Mesothelial cell of epicardium (in vitro differentiated cells): ENCODE data around the gene BUD23. TPM values are rescaled to one million over a fixed set of nuclear protein-coding genes. Genes with fewer than 3 reads are reported as not detected.

Experiments used
- DNase-seq, 2 experiments: peaks; one replicate each; pipeline ENCODE4 v3.0.0; 2021; ENCODE audit warnings: low spot score in 2 of 2; ENCODE audit not compliant: unreplicated experiment in 2 of 2
- H3K27ac Mint-ChIP-seq: 2 replicates; pipeline ENCODE4 v1.8.0; 2021; ENCODE audit warnings: mixed read lengths
- H3K27me3 Mint-ChIP-seq: 2 replicates; pipeline ENCODE4 v1.8.0; 2021; ENCODE audit warnings: low read depth, mixed read lengths
- H3K36me3 Mint-ChIP-seq: 2 replicates; pipeline ENCODE4 v1.8.0; 2021; ENCODE audit warnings: mixed read lengths
- H3K4me1 Mint-ChIP-seq: 2 replicates; pipeline ENCODE4 v1.8.0; 2021; ENCODE audit warnings: mixed read lengths
- H3K4me3 Mint-ChIP-seq: 2 replicates; pipeline ENCODE4 v1.8.0; 2021; ENCODE audit warnings: mild to moderate bottlenecking, moderate library complexity, mixed read lengths
- H3K9me3 Mint-ChIP-seq: 2 replicates; pipeline ENCODE4 v1.8.0; 2021; ENCODE audit warnings: mixed read lengths
- total RNA-seq: library from RNA; stranded (reverse); gene quantifications from 3 replicates; pipeline ENCODE4 v1.2.1, GENCODE V29; 2021
- TF ChIP-seq, protein P1 (sequence below): fragments of 200-600 bp; sonication (generic); IDR thresholded peaks from one replicate; pipeline ENCODE4 v1.5.0; 2021; ENCODE audit warnings: antibody characterized with exemption; ENCODE audit not compliant: unreplicated experiment

The BUD23 gene
- total RNA-seq, 1 donor from 2014 or later, result 69.1 TPM

- Mint-ChIP-seq H3K9me3 (no peaks in the 10 kb centered on the region), H3K27me3 (no peaks in the 10 kb centered on the region), H3K4me1 (peaks cover 26% of the 10 kb centered on the region), H3K4me3 (no peak overlapping the region), H3K36me3 (peaks cover 19% of the 10 kb centered on the region), H3K27ac (no peak overlapping the region)
- DNase-seq, result no peak
- TF ChIP-seq, protein P1, sequence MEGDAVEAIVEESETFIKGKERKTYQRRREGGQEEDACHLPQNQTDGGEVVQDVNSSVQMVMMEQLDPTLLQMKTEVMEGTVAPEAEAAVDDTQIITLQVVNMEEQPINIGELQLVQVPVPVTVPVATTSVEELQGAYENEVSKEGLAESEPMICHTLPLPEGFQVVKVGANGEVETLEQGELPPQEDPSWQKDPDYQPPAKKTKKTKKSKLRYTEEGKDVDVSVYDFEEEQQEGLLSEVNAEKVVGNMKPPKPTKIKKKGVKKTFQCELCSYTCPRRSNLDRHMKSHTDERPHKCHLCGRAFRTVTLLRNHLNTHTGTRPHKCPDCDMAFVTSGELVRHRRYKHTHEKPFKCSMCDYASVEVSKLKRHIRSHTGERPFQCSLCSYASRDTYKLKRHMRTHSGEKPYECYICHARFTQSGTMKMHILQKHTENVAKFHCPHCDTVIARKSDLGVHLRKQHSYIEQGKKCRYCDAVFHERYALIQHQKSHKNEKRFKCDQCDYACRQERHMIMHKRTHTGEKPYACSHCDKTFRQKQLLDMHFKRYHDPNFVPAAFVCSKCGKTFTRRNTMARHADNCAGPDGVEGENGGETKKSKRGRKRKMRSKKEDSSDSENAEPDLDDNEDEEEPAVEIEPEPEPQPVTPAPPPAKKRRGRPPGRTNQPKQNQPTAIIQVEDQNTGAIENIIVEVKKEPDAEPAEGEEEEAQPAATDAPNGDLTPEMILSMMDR, result no peak
Measured at GRCh38 chr7:73679709-73680108, 3.7 kb upstream of the BUD23 start.

- peaks cover 27% of the 10 kb centered on the region for H3K4me1 Mint-ChIP-seq
- peaks cover 19% of the 10 kb centered on the region for H3K36me3 Mint-ChIP-seq
- H3K9me3 Mint-ChIP-seq, result no peaks in the 10 kb centered on the region
- no peak overlapping the region for H3K27ac Mint-ChIP-seq
- H3K4me3 Mint-ChIP-seq, result peak overlapping the region; percentile 90
- no peak for DNase-seq
- TF ChIP-seq, protein P1, result no peak
- H3K27me3 Mint-ChIP-seq, result no peaks in the 10 kb centered on the region
Measured at GRCh38 chr7:73680501-73680900, 2.9 kb upstream of the BUD23 start.

DNA sequence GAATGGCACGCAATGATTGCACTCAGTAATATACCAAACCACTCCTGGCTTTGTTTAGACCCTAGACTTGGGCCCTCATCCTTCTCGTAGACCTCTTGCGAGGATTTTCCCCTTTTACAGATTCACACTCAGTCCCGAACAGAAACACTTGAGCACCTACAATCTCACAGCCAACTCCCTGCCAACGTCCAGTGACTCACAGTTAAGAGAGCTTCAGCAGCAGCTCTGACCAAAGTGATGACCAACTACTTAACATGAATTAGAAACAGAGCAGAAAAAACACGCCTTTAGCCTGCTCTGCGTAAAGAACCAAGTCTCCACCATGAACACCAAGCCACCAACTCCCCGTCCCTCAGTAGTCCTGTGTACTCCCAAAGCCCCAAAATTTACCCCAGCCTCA is 2.4 kb upstream of the BUD23 start:
- Mint-ChIP-seq H3K4me1 (peaks cover 27% of the 10 kb centered on the region), H3K4me3 (peak overlapping the region; percentile 90), H3K36me3 (peaks cover 20% of the 10 kb centered on the region), H3K9me3 (no peaks in the 10 kb centered on the region), H3K27me3 (no peaks in the 10 kb centered on the region), H3K27ac (peak overlapping the region; percentile 35)
- no peak for DNase-seq
- TF ChIP-seq, protein P1, result no peak

- DNase-seq, result peak in 1 of 2 experiments; percentile 44
- Mint-ChIP-seq H3K36me3 (peaks cover 26% of the 10 kb centered on the region), H3K9me3 (no peaks in the 10 kb centered on the region), H3K27me3 (no peaks in the 10 kb centered on the region), H3K27ac (peak overlapping the region; percentile 97), H3K4me1 (peaks cover 27% of the 10 kb centered on the region), H3K4me3 (peak overlapping the region; percentile 90)
- TF ChIP-seq, protein P1, result no peak
Measured at GRCh38 chr7:73682745-73683055, 697 bp upstream of the BUD23 start.

DNA sequence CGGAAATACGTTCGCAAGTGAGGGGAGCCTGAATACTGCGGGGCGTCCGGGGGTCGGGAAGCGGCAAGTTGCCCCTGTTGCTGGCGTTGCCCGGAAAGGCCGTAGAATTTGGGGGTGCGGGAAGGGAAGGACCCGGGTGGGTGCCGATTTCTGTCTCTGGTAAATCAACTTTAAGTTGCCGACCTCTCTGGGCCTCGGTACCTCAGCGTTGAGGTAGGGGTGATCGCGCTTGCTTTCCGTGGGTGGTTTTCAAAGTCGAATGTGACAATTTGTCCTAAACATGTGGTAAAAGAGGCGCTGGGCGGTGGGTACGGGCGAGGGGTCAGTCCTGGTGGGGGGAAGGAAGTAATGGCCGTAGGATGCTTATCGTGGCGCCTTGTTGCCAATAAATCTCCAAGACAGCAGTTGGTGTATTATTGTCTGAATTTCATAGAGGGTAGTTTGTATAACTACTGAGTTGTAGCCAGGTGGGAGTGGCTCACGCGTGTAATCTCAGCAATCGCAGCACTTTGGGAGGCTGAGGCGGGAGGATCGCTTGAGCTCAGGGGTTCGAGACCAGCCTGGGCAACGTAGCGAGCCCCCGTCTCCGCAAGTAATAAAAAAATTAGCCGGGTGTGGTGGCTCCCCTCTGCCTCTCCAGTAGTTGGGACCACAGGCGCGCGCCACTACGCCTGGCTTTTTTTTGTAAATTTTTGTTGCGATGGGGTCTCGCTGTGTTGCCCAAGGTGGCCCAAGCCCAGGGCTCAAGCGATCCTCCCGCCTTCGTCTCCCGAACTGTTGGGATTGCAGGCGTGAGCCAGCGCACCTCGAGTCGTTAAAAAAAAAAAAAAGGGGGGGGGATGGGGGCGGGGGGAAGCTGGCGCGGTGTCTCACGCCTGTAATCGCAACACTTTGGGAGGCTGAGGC is 644 bp downstream of the BUD23 start:
- H3K27me3 Mint-ChIP-seq, result no peaks in the 10 kb centered on the region
- H3K4me1 Mint-ChIP-seq, result peaks cover 27% of the 10 kb centered on the region
- TF ChIP-seq, protein P1, result no peak
- no peaks in the 10 kb centered on the region for H3K9me3 Mint-ChIP-seq
- peaks cover 21% of the 10 kb centered on the region for H3K36me3 Mint-ChIP-seq
- H3K27ac Mint-ChIP-seq, result peak overlapping the region; percentile 97
- no peak for DNase-seq
- H3K4me3 Mint-ChIP-seq, result peak overlapping the region; percentile 90
